SK-N-SH (cell line): ENCODE data around the gene ZNF366.

Experiments used
- CTCF ChIP-seq: fragments of 200-600 bp; sonication (generic); IDR thresholded peaks from 2 replicates; pipeline ENCODE4 v1.6.1; 2017; ENCODE audit warnings: antibody characterized with exemption, mild to moderate bottlenecking, moderate library complexity
- GATA2 ChIP-seq: sonication (generic); formaldehyde crosslinking; IDR thresholded peaks from 2 replicates; pipeline ENCODE4 v1.5.0; 2020; ENCODE audit warnings: mild to moderate bottlenecking, missing genetic modification reagents
- MAX ChIP-seq: IDR thresholded peaks from 2 replicates; pipeline ENCODE4 v1.4.0; 2012; ENCODE audit warnings: low read depth
- RFX5 ChIP-seq: IDR thresholded peaks from 2 replicates; pipeline ENCODE4 v1.6.1; 2012; ENCODE audit warnings: mild to moderate bottlenecking, improper control_type of control experiment, low read length
- SIN3A ChIP-seq: IDR thresholded peaks from 2 replicates; pipeline ENCODE4 v1.6.1; 2012; ENCODE audit warnings: low read depth, mild to moderate bottlenecking, low read length, moderate library complexity, borderline replicate concordance
- TAF1 ChIP-seq: IDR thresholded peaks from 2 replicates; pipeline ENCODE4 v1.6.1; 2012; ENCODE audit warnings: low read depth, mild to moderate bottlenecking, low read length, moderate library complexity, borderline replicate concordance

- TF ChIP-seq RFX5: no peak
- TF ChIP-seq GATA2 (CRISPR knock-in tag): no peak
- TF ChIP-seq TAF1: no peak
- no peak for TF ChIP-seq SIN3A
- no peak for TF ChIP-seq CTCF
- no peak for TF ChIP-seq MAX
Observed at GRCh38 chr5:72463449-72464052, 43.7 kb downstream of the ZNF366 start.
